Measurements from ENCODE around the gene FAM53A.
"Not testable (repeated sequence)": the region's sequence is repeated elsewhere in the genome, so short reads cannot be mapped to it uniquely, and the experiment has no call there.

FAM53A gene

DNA sequence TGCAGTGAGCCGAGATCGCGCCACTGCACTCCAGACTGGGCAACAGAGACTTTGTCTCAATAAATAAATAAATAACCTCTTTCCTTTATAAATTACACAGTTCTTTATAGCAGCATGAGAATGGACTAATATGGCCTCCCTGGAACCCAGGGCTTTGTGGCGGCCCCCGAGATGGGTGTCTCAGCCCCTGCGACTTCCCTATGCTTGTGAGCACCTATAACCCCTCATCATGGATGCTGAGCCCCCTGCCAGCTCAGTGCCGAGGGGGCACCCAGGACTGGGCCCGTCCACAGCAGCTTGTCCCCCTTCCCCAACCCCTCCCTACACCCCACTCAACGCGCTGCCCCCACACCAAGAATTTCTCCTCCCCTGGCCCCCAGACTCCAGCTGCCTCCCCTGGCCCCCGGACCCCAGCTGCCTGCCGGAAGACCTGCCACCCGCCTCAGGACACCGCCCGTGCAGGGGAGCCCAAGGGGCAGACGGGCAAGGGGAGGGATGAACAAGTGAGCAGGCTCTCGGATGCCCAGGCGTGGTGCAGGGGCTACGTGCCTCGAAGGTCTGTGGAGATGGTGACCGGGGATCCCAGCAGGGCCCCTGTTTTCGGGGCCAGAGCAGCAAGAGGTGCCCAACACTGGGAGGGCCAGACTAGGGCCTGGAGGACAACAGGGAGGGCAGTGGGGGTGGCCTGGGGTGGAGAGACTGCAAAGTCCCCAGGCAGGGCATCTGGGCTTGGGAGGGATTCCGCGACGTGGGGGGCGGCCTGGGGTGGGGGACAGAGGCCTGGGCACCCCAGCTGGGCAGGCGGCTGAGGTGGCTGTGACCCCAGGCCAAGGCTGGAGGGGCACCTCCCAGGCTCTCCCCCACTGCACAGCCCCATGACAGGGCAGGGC, 74.0 kb downstream of the FAM53A start:
- FAIRE-seq (no peak), DNase-seq (ENCODE audit: insufficient read length, low spot score) (no peak)

DNA sequence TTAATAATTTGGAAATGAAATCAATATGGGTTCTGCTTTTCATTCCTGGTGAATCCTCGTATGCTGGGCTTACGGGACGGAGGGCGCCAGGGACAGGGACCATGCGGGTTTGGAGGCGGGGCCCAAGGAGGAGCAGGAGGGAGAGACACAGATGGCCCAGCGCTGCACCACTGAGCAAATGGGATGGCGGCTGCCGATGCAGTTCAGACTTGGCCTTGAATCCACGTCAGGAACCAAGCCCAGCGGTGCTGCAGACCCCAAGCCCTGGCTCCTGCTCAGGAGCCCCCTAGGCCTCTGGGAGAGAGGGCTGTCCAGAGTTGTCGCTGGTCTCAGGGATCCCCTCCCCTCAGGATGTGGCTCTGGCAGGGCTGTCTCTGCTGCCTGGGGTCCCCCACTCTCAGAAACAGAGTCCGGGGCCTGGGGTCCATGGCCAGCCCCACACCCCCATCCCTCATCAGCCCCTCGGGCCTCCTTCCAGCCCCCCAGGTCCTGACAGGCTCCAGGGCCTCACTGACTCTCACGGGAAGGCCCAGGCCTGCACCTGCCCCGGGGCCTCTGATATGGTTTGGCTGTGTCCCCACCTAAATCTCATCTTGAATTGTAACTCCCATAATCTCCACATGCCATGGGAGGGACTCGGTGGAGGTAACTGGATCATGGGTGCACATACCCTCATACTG, 75.2 kb downstream of the FAM53A start:
- DNase-seq (ENCODE audit: insufficient read length, low spot score) (no peak), FAIRE-seq (no peak)

GRCh38 chr4:1608196-1608820, 75.8 kb downstream of the FAM53A start:
- DNase-seq (ENCODE audit: insufficient read length, low spot score) (no peak), FAIRE-seq (no peak)

DNA sequence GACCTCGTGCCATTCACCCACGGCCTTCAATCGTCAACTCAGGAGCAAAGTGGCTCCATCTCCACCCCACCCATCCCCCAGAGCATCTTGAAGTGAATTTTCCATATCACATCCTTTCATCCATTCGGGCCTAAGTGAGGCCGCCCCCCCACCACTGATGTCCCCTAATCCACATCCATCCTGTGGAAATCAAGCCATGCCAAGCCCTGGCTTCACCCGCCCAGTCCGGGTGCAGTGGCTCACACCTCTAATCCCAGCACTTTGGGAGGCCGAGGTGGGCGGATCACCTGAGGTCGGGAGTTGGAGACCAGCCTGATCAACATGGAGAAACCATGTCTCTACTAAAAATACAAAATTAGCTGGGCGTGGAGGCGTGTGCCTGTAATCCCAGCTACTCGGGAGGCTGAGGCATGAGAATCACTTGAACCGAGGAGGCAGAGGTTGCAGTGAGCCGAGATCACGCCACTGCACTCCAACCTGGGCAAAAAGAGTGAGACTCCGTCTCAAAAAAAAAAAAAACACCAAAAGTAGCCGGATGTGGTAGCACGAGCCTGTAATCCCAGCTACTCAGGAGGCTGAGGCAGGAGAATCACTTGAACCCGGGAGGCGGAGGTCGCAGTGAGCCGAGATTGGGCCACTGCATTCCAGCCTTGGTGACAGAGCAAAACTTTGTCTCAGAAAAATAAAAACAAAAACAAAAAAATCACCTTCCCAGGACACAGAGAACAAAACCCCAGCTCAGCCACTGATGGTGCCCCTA, 76.5 kb downstream of the FAM53A start:
- FAIRE-seq; DNase-seq (ENCODE audit: insufficient read length, low spot score): not testable (repeated sequence)

- no peak for FAIRE-seq
- DNase-seq (ENCODE audit: insufficient read length, low spot score) = no peak
Observed at GRCh38 chr4:1604706-1605205, 79.4 kb downstream of the FAM53A start.

DNA sequence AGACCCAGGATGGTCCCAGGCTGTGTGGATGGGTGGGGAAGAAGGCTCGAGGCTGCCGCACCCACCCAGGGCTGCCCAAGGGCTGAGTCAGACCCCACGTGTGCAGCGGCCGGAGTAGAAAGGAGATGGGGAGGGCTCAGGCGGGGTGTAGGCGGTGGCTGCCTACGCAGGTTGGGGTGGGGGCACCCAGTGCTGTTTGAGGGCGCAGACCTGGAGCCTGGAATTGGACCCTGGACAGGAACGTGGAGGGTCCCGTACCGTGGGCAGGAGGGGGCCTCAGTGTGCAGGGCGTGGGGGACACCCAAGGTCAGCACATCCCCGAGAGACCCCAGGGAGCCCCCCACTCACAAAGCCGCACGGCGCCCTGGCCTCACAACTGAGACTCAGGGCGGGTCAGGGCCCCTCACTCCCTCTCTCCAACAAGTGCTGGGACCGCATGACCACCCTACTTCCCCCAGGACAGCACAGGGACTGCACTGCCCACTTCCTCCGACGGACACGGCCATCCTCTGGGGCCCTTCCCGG, 79.9 kb downstream of the FAM53A start:
- DNase-seq (ENCODE audit: insufficient read length, low spot score) (no peak), FAIRE-seq (no peak)

GRCh38 chr4:1603413-1604135, 80.5 kb downstream of the FAM53A start:
- FAIRE-seq = no peak
- DNase-seq (ENCODE audit: insufficient read length, low spot score) = no peak

DNA sequence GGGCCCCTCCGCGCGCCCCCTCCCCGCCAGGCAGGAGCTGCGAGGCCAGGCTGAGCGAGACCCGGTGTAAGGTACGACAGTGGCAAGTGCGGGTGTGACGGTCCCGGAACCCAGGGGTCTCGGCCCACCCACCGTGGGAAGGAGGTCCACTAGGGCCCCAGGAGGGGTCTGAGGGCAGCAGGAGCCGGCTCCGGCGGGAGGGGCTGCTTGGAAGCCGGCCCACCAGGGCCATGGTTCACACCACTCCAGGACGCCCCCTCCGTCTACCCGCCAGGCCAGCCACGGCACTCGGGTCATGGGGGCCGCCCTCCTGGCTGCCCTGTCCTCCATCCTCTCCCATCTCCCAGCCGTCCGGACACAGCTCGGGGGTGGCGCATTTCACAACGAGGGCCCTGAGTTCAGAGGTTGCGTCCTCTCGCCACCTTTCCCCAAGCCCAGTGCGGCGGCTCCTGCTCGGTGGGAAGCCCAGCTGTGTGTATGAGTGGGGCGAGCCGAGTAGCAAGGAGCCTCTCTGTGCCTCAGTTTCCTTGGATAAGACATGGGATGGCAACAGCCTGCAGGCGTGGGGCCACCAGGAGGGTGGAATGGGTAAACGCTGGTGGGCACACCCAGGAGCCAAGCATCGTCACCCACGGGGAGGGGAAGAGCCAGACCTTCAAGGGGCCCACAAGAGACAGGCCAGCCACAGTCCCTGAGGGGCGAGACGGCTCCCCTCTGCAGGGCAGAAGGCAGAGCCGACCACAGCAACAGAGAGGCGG, 81.3 kb downstream of the FAM53A start:
- FAIRE-seq = no peak
- DNase-seq (ENCODE audit: insufficient read length, low spot score) = no peak

DNA sequence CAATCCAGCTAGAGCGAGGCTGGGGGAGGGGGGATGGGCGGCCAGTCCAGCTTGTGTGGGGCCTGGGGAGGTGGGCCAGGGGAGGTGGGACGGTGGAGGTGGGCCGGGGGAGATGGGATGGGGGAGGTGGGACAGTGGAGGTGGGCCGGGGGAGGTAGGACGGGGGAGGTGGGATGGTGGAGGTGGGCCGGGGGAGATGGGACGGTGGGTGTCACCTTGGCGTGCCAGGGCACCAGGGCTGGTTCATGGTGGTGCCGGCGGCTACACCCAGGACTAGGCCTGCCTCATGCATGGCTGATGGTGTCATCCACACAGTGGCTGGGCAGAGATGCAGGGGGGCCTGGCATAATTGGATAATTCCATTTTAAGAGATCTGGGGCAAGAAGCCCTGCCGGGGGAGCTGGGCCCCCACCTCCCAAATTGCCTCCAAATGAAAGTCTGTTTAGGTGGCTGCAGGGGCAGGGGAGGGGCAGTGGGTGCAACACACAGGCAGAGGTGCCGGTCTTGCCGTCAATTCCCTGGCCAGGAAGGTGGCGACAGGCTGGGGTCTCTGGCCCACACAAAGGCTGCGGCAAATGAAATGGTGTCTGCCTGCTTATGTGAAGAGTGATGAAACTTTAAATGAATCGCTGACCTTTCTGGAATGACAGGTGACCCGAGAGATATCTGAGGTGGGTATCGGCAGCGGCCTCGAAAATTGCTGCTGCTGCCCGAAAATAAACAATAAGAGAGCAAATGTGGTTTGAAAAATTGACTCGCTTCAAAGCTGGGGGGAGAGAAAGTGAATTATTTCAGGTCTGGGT, 82.1 kb downstream of the FAM53A start:
- FAIRE-seq (no peak), DNase-seq (ENCODE audit: insufficient read length, low spot score) (no peak)

DNA sequence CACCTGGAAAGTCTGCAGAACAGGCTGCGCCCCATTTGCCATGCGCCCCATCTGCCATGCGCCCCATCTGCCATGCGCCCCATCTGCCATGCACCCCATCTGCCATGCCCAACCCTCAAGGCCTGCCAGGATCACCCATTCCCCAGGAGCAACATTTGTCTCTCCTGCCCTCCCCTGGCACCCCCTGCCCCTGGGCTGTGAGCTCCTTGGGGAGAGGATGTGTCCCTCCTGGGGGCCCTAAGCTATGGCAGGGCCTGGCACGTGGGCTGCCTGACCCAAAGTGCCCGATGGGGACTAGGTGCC, 82.6 kb downstream of the FAM53A start:
- no peak for DNase-seq (ENCODE audit: insufficient read length, low spot score)
- FAIRE-seq = no peak

DNA sequence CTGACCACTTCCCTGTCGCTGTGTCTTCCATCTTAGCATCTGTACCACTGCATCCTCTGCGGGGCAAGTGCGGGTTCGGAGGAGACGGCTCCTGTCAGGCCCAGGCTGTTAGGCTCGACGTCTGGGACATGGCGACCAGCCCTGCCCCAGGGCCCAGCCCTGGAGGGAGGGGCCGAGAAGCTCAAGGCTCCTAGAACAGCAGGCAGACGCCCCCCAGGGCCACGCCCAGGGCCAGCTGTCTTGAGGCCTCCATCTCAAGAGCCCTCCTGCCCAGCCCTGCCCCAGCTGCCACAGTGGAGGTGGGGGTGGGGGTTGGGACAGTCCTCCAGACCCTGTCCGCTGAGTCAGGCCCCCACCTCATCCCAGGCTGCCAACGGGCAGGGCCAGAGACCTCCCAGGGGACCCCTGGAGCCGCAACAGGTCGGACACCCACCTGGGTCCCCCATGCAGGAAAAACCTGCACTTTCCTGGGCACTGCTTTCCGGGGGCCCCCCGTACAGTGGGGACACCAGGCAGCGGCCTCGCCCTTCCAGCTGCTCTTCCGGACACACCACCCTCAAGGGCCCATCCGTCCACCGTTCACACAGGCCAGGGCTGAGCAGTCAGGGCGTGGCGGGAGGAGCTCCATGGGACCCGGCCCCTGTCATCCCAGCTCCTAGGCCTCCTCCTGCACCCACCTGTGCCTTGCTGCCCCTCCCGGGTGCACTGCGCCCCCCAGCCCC, 83.1 kb downstream of the FAM53A start:
- DNase-seq (ENCODE audit: insufficient read length, low spot score) (no peak), FAIRE-seq (no peak)

DNA sequence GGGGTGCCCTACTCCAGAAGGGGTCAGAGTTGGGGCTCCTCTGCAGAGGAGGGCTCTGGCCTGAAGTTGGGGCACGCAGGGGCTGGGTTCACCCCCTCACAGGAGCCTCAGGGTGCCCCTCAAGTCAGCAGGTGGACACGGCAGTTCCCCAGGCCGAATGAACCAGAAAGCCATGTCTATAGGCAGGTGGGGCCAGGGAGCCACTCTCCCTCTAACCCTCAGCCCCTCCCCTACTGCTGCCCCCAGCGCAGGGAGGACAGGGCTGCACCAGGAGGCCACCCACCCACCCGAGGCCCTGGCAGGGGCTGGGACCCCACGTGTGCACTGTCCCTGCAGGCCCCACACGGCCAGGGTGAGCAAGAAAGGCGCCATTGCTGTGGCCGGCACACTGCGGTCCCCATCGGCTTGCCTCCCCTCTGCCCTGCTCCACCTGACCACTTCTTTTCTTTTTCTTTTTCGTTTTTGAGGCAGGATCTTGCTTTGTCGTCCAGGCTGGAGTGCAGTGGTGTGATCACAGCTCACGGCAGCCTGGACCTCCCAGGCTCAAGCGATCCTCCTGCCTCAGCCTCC, 83.8 kb downstream of the FAM53A start:
- DNase-seq (ENCODE audit: insufficient read length, low spot score) (no peak), FAIRE-seq (no peak)

DNA sequence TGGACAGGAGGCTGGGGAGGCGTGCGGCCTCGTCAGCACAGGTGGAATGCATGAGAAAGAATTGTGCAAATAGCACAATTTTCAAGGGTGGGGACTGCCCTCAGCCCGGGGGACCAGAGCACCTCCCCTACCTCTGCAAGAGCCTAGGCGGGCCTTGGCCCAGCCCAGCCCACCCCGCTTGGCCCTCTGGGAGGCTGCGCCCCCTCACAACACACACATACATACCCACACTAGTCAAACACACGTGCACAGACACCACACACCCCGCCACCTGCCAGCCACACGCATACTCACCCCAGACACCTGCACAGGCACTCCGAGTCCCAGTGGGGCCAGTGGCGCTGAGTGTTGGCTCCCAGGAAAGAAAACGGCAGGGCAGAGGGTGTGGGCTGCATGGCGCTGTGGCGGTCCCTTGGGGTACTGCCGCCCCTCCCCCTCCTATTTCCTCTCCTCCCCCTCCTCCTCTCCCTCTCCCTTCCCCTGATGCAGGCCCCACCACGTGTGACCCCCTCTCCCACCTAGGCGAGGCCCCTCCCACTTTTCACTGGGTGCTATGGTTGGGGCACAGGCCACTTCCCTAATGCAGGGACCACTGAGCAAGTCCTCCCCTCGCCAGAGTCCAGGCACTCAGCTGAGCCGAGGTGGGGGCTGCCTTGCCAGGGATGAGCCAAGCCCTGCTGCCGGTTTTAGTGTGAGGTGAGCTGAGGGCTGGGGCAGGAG, 84.5 kb downstream of the FAM53A start:
- DNase-seq (ENCODE audit: insufficient read length, low spot score) (no peak), FAIRE-seq (no peak)

GRCh38 chr4:1599026-1599481, 85.1 kb downstream of the FAM53A start:
- no peak for DNase-seq (ENCODE audit: insufficient read length, low spot score)
- FAIRE-seq = no peak

DNA sequence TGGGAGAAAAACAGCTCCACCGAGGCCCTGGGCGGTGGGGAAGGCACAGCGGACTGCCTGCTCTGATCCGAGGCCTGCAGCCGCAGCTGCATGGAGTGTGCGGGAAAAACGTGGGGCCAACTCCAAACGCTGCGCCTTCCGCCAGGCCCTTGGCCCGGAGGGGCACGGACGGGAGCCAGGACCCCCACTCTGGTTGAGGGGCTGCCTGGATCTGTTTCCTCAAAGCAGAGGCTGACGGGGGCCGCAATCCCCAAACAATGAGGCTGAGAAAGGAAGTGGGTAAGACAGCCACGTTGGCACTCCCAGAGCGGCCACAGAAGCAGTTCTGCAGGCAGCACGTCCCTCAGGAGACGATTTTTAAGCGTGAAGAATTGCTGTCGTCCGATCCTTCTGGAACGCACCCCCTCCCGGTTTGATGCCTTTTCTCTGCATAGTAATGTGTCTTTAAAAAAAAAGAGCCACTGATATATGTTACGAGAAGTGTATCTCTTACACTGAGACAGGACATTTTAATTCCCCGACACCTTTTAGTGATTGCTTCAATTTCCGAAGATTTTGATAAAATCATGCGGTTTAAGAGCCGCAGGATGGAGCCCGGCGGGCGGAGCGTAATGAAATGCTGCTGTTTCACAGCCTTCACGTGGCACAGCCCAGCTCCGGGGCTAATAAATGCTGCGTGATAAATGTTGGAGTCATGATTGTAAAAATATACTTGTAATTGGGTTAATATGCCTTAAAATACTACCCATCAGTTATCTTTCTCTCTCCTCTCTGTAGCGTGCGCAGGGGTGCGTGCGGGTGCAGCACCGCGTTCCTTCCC, 85.7 kb downstream of the FAM53A start:
- no peak for FAIRE-seq
- no peak for DNase-seq (ENCODE audit: insufficient read length, low spot score)

All from GM19239 (cell line).